Measurements from ENCODE around the gene ARID1B. TPM values are rescaled to one million over a fixed set of nuclear protein-coding genes. Genes with fewer than 3 reads are reported as not detected.

Gene ARID1B
- total and polyA plus RNA-seq, 2 experiments from 2014 or later = 41.9 to 72.7 TPM

DNA sequence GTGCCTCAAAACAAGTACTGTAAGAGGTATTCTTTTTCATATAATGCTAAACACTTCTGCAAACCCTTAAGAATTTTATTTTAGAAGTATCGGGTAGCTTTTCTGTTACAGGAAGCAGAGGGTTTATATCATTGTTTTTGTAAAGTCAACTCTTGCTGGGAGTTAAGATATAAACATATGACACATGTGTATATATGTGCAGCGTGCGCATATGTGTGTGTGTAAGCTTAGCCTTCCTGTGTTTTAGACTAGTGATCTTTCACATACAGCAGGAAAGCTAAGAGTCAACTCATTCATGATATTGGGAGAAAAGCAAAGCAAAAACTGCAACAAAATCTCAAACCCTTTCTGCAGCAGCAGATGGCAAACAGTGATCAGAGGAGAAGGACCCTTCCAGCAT lies 102.4 kb downstream of the ARID1B start:
- H3K36me3 ChIP-seq = no peaks in the 10 kb centered on the region
- H3K4me3 ChIP-seq = no peak overlapping the region
- TF ChIP-seq CTCF (IDR thresholded peaks at IDR 0.05; ENCODE audit: low read depth, low read length) = no peak
- H3K27ac ChIP-seq = no peak overlapping the region
- DNase-seq (ENCODE audit: low read depth in 1 of 2, low spot score in 1 of 2) = no peak
- H3K4me1 ChIP-seq (ENCODE audit: low read depth) = peaks cover 9% of the 10 kb centered on the region
- no peaks in the 10 kb centered on the region for H3K27me3 ChIP-seq
- H3K9me3 ChIP-seq (ENCODE audit: low read depth) = no peaks in the 10 kb centered on the region

DNA sequence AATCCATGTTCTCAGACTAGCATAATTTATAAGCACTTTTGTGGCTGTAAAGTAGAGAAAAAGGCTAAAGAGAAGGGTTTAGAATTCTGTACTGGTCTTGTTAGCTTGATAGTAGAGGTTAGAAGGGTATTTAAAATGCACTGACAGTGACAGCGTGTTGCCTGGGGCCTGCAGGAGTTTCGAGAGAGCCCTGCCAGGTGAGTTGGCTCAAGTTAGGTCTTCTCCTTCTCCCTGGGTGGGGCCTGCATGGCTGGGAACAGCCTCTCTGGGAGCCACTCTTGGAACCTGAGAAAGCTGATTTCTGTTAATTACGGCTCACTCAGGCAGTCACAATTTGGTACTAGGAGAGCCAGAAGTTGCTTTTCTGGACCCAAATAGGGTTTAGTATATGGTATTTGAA lies 103.7 kb downstream of the ARID1B start:
- DNase-seq (ENCODE audit: low read depth in 1 of 2, low spot score in 1 of 2) = no peak

DNA sequence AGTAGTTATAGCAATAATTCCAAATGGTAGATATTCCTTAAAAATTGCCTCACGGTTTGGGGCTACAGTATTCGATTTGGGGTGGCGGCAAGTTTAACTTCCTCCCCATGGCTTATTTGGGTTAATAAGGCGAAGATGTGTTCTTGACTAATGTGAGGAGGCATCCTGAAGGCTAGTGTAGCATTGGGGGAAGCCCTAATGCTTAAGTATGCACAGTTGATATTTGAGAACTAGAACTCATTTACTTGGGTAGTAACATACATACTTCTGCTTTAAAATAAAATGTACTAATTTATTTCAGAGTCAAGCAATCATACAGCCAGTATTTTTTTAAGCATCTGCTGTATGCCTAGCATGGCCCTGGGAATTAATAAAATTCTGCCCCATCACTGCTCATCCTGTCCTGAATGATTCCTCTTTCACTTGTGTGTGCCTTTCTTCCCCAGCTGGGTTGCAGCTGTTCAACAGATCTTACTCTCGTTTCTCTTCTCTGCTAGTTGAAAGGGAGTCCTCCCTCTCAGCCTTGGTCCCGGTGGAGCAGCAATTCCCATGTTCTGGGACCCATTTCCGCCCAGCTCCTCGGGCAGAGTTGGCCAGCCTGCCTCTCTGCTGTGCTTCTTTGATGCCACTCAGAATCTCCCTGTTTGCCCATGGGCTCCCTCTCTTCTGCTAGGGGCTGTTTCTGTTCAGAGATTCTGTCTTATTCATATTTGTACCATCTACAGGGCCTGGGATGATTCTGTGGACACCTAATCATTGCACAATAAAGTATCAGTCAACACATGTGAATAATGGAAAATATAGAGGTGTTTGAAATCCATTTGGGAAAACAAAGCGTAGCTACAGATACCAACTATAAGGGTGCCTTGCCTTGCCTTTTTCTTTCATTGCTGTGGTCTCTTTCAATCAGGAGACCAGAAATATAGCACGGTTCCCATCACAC lies 104.8 kb downstream of the ARID1B start:
- Histone ChIP-seq H3K27me3 (no peaks in the 10 kb centered on the region), H3K4me3 (no peak overlapping the region), H3K27ac (no peak overlapping the region), H3K4me1 (ENCODE audit: low read depth) (peaks cover 9% of the 10 kb centered on the region), H3K9me3 (ENCODE audit: low read depth) (no peaks in the 10 kb centered on the region), H3K36me3 (no peaks in the 10 kb centered on the region)
- no peak for TF ChIP-seq CTCF (IDR thresholded peaks at IDR 0.05; ENCODE audit: low read depth, low read length)
- no peak for DNase-seq (ENCODE audit: low read depth in 1 of 2, low spot score in 1 of 2)

More for the DNA sequence above, 103.7 kb downstream of the ARID1B start:
- Histone ChIP-seq H3K4me3 (no peak overlapping the region), H3K27ac (no peak overlapping the region), H3K4me1 (ENCODE audit: low read depth) (peaks cover 9% of the 10 kb centered on the region), H3K36me3 (no peaks in the 10 kb centered on the region), H3K27me3 (no peaks in the 10 kb centered on the region), H3K9me3 (ENCODE audit: low read depth) (no peaks in the 10 kb centered on the region)
- no peak for TF ChIP-seq CTCF (IDR thresholded peaks at IDR 0.05; ENCODE audit: low read depth, low read length)

DNA sequence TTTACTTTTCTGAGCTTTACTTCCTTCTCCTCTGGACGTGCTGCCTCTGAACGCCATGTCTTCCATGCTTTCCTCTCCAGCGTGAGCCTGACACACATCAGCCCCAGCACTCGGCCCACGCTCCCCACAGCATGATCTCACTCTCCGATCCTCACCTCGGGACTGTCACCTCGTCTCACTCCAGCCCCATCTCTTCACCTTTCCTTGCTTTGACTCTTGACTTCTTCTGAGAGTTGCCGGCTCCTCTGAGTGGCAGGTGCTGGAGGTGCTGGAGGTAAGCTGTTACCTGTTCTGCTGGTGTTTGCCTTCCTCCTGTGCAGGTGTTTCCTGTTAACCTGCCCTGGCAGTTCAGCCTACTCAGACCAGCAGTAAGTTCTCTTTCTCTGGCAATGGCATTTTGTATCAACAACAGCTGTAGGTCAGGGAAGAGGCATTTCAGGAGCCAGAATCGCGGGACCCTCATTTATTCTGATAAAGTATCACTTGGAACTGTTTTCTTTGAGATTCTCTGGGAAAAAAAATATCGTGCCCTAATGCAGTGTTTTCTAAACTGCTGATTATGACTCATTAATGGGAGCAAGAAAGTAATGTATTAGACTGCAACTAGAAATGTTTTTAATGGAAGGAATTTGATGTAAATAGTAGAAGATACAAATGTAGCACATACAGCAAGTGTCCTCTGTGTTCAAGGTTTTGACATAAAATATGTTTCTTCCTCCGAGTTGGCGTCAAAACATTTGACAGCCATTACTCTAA lies 106.5 kb downstream of the ARID1B start:
- H3K27ac ChIP-seq = no peak overlapping the region
- no peaks in the 10 kb centered on the region for H3K36me3 ChIP-seq
- H3K9me3 ChIP-seq (ENCODE audit: low read depth) = no peaks in the 10 kb centered on the region
- no peak for TF ChIP-seq CTCF (IDR thresholded peaks at IDR 0.05; ENCODE audit: low read depth, low read length)
- H3K27me3 ChIP-seq = no peaks in the 10 kb centered on the region
- peaks cover 21% of the 10 kb centered on the region for H3K4me1 ChIP-seq (ENCODE audit: low read depth)
- DNase-seq (ENCODE audit: low read depth in 1 of 2, low spot score in 1 of 2) = no peak
- no peak overlapping the region for H3K4me3 ChIP-seq

GRCh38 chr6:156884306-156884705 lies 107.1 kb downstream of the ARID1B start:
- no peaks in the 10 kb centered on the region for H3K9me3 ChIP-seq (ENCODE audit: low read depth)
- H3K27me3 ChIP-seq = no peaks in the 10 kb centered on the region

More at GRCh38 chr6:156884306-156884705, 107.1 kb downstream of the ARID1B start:
- no peak for TF ChIP-seq CTCF (IDR thresholded peaks at IDR 0.05; ENCODE audit: low read depth, low read length)
- Histone ChIP-seq H3K4me1 (ENCODE audit: low read depth) (peaks cover 27% of the 10 kb centered on the region), H3K4me3 (no peak overlapping the region), H3K27ac (no peak overlapping the region), H3K36me3 (no peaks in the 10 kb centered on the region)
- DNase-seq (ENCODE audit: low read depth in 1 of 2, low spot score in 1 of 2) = no peak
